GM21723 (cell line): Measurements from ENCODE around the gene OR8D2.

Experiments used
- ATAC-seq: cut with Tn5 transposase; IDR thresholded peaks from one replicate; pipeline ENCODE4 v1.9.1; 2021; ENCODE audit warnings: mild to moderate bottlenecking, moderate library complexity; ENCODE audit not compliant: unreplicated experiment

The OR8D2 gene

GRCh38 chr11:124320097-124320496 is at the start of gene OR8D2:
Gene OR8D2 (minus strand): TSS chr11:124320197. CDS start chr11:124320197, 0 bp downstream.
- ATAC-seq: no peak

GRCh38 chr11:124359566-124359965 is 39.6 kb upstream of the OR8D2 start:
- ATAC-seq: no peak

- ATAC-seq: no peak
Observed at GRCh38 chr11:124346311-124346955, 26.4 kb upstream of the OR8D2 start.

GRCh38 chr11:124344346-124344745 is 24.3 kb upstream of the OR8D2 start:
- ATAC-seq: no peak

- no peak for ATAC-seq
Observed at GRCh38 chr11:124340142-124340447, 20.1 kb upstream of the OR8D2 start.

- no peak for ATAC-seq
Observed at GRCh38 chr11:124339396-124340141, 19.6 kb upstream of the OR8D2 start.

- no peak for ATAC-seq
Observed at GRCh38 chr11:124331873-124332272, 11.9 kb upstream of the OR8D2 start.

- peak; percentile 95 for ATAC-seq
Observed at GRCh38 chr11:124329787-124330478, 9.9 kb upstream of the OR8D2 start.

GRCh38 chr11:124327775-124328174 is 7.8 kb upstream of the OR8D2 start:
- ATAC-seq: no peak

GRCh38 chr11:124322356-124322755 is 2.4 kb upstream of the OR8D2 start:
- ATAC-seq: no peak

- ATAC-seq: no peak
Observed at GRCh38 chr11:124315052-124315451, 4.9 kb downstream of the OR8D2 start.

GRCh38 chr11:124313849-124314248 is 6.1 kb downstream of the OR8D2 start, which contains the start of gene OR8D1:
Gene OR8D1 (minus strand): TSS chr11:124313949. CDS start chr11:124310766, 3,183 bp downstream.
- ATAC-seq: no peak

- no peak for ATAC-seq
Observed at GRCh38 chr11:124313131-124313530, 6.9 kb downstream of the OR8D2 start.

GRCh38 chr11:124311670-124312069 is 8.3 kb downstream of the OR8D2 start:
- no peak for ATAC-seq

- no peak for ATAC-seq
Observed at GRCh38 chr11:124311269-124311668, 8.7 kb downstream of the OR8D2 start.

GRCh38 chr11:124310721-124311120 is 9.3 kb downstream of the OR8D2 start:
- no peak for ATAC-seq

GRCh38 chr11:124307093-124307492 is 12.9 kb downstream of the OR8D2 start:
- no peak for ATAC-seq

GRCh38 chr11:124302347-124303125 is 17.5 kb downstream of the OR8D2 start:
- no peak for ATAC-seq

GRCh38 chr11:124301548-124301947 is 18.4 kb downstream of the OR8D2 start:
- no peak for ATAC-seq

- no peak for ATAC-seq
Observed at GRCh38 chr11:124297921-124298320, 22.1 kb downstream of the OR8D2 start.

- no peak for ATAC-seq
Observed at GRCh38 chr11:124296016-124296415, 24.0 kb downstream of the OR8D2 start.
